IPS-NIHi11 (cell line): ENCODE data around the gene KCNAB1.

ENCODE experiments used
- DNase-seq: peaks from one replicate; pipeline ENCODE4 v3.0.0; 2012; ENCODE audit warnings: mixed read lengths, low spot score

Gene KCNAB1

GRCh38 chr3:156492801-156493261 is 372.5 kb downstream of the KCNAB1 start:
- no peak for DNase-seq

- no peak for DNase-seq
These were observed 373.5 kb downstream of the KCNAB1 start for GRCh38 chr3:156493887-156494286.

GRCh38 chr3:156495816-156496215 is 375.4 kb downstream of the KCNAB1 start:
- DNase-seq, result no peak

GRCh38 chr3:156497326-156497725 is 376.9 kb downstream of the KCNAB1 start:
- DNase-seq, result no peak

- DNase-seq, result no peak
These were observed 377.9 kb downstream of the KCNAB1 start for GRCh38 chr3:156498307-156498706.

- DNase-seq, result no peak
These were observed 386.9 kb downstream of the KCNAB1 start for GRCh38 chr3:156507285-156507684.

GRCh38 chr3:156509189-156510174 is 389.1 kb downstream of the KCNAB1 start:
- peak; percentile 67 for DNase-seq

GRCh38 chr3:156511987-156512677 is 391.8 kb downstream of the KCNAB1 start:
- no peak for DNase-seq

- DNase-seq, result no peak
These were observed 393.2 kb downstream of the KCNAB1 start for GRCh38 chr3:156513619-156514018.

- DNase-seq, result no peak
These were observed 395.9 kb downstream of the KCNAB1 start for GRCh38 chr3:156516284-156516683.

GRCh38 chr3:156516961-156517360 is 396.6 kb downstream of the KCNAB1 start:
- no peak for DNase-seq

GRCh38 chr3:156518726-156519125 is 398.3 kb downstream of the KCNAB1 start:
- no peak for DNase-seq

- no peak for DNase-seq
These were observed 399.4 kb downstream of the KCNAB1 start for GRCh38 chr3:156519758-156520162.

GRCh38 chr3:156522673-156523072 is 402.3 kb downstream of the KCNAB1 start:
- no peak for DNase-seq

GRCh38 chr3:156525808-156526207 is 405.4 kb downstream of the KCNAB1 start:
- DNase-seq, result no peak

- no peak for DNase-seq
These were observed 406.7 kb downstream of the KCNAB1 start for GRCh38 chr3:156527060-156527459.

GRCh38 chr3:156530980-156531379 is 410.6 kb downstream of the KCNAB1 start:
- no peak for DNase-seq

- no peak for DNase-seq
These were observed 412.4 kb downstream of the KCNAB1 start for GRCh38 chr3:156532730-156533129.

- DNase-seq, result no peak
These were observed 412.8 kb downstream of the KCNAB1 start for GRCh38 chr3:156533205-156533604.

- DNase-seq, result peak; percentile 31
These were observed 414.8 kb downstream of the KCNAB1 start for GRCh38 chr3:156535162-156535627.

- DNase-seq, result no peak
These were observed 415.4 kb downstream of the KCNAB1 start for GRCh38 chr3:156535798-156536197.

- DNase-seq, result no peak
These were observed 416.3 kb downstream of the KCNAB1 start for GRCh38 chr3:156536524-156537316.
